Esophagus squamous epithelium (tissue), 5 donors: ENCODE data around the gene CMBL. TPM values are rescaled to one million over a fixed set of nuclear protein-coding genes. Genes with fewer than 3 reads are reported as not detected.
"Not testable (repeated sequence)": the region's sequence is repeated elsewhere in the genome, so short reads cannot be mapped to it uniquely, and the experiment has no call there.

Source experiments
- DNase-seq: peaks from one replicate; lab custom pipeline; 2025; lab: John Stamatoyannopoulos, UW
- H3K27ac ChIP-seq, 4 donors: fragments of 200-600 bp; sonication (generic); one replicate each; pipeline ENCODE4 v1.5.1; 2016 to 2019; ENCODE audit warnings: mild to moderate bottlenecking in 1 of 4
- H3K27me3 ChIP-seq, 4 donors: fragments of 200-600 bp; sonication (generic); 1 replicate in 3 of 4; 2 replicates in 1 of 4; pipeline versions ENCODE4 v1.5.1 to v1.6.0; 2017 to 2021; ENCODE audit warnings: antibody characterized with exemption in 1 of 4
- H3K36me3 ChIP-seq, 3 donors: fragments of 200-600 bp; sonication (generic); one replicate each; pipeline ENCODE4 v1.5.1; 2016 to 2019
- H3K4me1 ChIP-seq, 3 donors: fragments of 200-600 bp; sonication (generic); one replicate each; pipeline ENCODE4 v1.5.1; 2017 to 2019
- H3K4me3 ChIP-seq, 4 donors: fragments of 200-600 bp; sonication (generic); 1 replicate in 3 of 4; 2 replicates in 1 of 4; pipeline ENCODE4 v1.5.1; 2016 to 2019; ENCODE audit warnings: mild to moderate bottlenecking in 2 of 4, moderate library complexity in 1 of 4
- H3K9me3 ChIP-seq, 3 donors: fragments of 200-600 bp; sonication (generic); one replicate each; pipeline ENCODE4 v1.5.1; 2016 to 2019
- POLR2A ChIP-seq, 4 donors: fragments of 450-650 bp; IDR thresholded peaks; one replicate each; pipeline ENCODE4 v1.6.1; 2017; ENCODE audit warnings: antibody characterized with exemption in 4 of 4, mild to moderate bottlenecking in 4 of 4, moderate library complexity in 3 of 4
- WGBS, 2 donors: methylation state at CpG; one replicate each; pipeline ENCODE4 v1.1.5; 2018; 5-methylcytosine and 5-hydroxymethylcytosine counted together
- intact Hi-C: fragments of 100-400 bp; cut with DNase I; formaldehyde crosslinking; loops from one replicate; pipeline ENCODE4 v1.15.0; 2022
- total RNA-seq, 4 donors: library from RNA; depleted of rRNA; stranded (reverse); fragments of >200 nt; gene quantifications; one replicate each; pipeline ENCODE4 v1.1.0, GENCODE V29; 2016
- TF ChIP-seq, protein P1 (sequence below), 6 experiments: fragments of 450-650 bp in 4 of 6; fragments of 200-600 bp in 2 of 6; sonication (generic) in 2 of 6; IDR thresholded peaks; one replicate each; pipeline ENCODE4 v1.5.1; 2016 to 2019; ENCODE audit warnings: antibody characterized with exemption in 6 of 6, mild to moderate bottlenecking in 4 of 6, moderate library complexity in 4 of 6
- donor health status: DM: yes; HTN: yes; CAD: no.

CMBL gene
- total RNA-seq, 4 donors from 2014 or later: 1.1 to 2.1 (median 1.8) TPM

DNA sequence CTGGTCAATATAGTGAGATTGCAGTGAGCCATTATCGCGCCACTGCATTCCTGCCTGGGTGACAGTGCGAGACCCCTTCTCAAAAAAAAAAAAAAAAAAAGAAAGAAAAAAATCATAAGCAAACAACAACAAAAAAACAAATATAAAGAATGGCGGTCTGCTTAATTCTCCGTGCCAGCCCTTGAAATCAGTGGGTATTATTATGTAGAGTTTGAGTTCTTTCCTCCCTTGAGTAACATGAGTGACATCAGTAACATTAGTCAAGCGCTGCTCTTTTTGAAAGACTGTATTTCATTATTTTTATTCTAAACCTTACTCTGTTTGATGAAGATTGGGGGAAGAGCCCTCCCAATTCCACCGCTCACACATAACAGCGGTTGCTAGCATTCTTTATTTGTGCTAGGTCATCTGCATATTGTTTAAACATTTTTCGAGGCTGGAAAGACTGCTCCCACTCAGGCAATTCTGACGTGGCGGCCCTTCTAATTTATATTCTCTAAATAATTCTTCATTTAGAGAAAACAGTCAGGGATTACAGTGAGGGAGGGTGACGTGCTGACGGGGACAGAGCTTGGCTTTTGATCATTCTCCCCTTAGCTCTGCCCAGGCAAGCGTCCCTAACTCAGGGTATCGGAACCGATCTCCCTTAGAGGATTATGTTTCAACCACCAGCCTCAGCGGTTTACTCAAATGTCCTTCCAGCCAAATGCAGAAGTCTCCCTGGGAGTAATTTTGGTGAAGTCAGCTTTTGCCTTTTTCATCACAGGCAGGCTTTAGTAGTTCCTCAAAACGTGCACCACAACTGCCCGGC lies 44.9 kb upstream of the CMBL start:
- TF ChIP-seq, protein P1, sequence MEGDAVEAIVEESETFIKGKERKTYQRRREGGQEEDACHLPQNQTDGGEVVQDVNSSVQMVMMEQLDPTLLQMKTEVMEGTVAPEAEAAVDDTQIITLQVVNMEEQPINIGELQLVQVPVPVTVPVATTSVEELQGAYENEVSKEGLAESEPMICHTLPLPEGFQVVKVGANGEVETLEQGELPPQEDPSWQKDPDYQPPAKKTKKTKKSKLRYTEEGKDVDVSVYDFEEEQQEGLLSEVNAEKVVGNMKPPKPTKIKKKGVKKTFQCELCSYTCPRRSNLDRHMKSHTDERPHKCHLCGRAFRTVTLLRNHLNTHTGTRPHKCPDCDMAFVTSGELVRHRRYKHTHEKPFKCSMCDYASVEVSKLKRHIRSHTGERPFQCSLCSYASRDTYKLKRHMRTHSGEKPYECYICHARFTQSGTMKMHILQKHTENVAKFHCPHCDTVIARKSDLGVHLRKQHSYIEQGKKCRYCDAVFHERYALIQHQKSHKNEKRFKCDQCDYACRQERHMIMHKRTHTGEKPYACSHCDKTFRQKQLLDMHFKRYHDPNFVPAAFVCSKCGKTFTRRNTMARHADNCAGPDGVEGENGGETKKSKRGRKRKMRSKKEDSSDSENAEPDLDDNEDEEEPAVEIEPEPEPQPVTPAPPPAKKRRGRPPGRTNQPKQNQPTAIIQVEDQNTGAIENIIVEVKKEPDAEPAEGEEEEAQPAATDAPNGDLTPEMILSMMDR (IDR thresholded peaks at IDR 0.05): no peak
- TF ChIP-seq POLR2A (IDR thresholded peaks at IDR 0.05): no peak
- no peaks in the 10 kb centered on the region for H3K9me3 ChIP-seq
- H3K4me1 ChIP-seq: peaks cover 9 to 49% (median 17%) of the 10 kb centered on the region in 3 donors
- 26 to 27% methylated on average over 17 to 19 of the region's 19 CpGs for WGBS, 2 donors
- H3K27ac ChIP-seq: peak overlapping the region; percentile 98 to 100 (median 99)
- H3K4me3 ChIP-seq: peak overlapping the region; percentile 82 to 99 (median 98)
- DNase-seq: no peak
- H3K36me3 ChIP-seq: no peaks in the 10 kb centered on the region
- intact Hi-C loops: loop anchor here (10.0 kb wide), 1 partner anchor 68 kb away; no protein-coding TSS in a partner anchor
- no peaks in the 10 kb centered on the region for H3K27me3 ChIP-seq

DNA sequence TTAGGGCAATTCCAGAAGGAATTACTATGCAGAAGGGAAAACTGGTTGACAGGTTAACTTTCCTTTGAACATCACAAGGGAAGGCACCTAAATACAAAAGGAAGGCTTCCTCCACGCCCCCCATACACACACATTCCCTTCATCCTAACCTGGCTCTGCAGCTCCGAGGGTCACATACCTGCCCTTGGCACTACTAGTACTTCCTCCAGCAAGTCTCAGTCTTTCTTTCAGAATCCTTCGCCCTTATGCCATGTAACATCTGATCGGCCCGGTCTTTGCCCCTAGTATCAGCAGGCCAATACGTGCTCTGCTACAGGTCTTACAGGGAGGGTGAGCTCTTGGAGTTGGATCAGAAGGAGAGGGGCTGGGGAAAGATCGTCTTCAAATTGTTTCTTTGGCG lies 44.2 kb upstream of the CMBL start:
- no peak for DNase-seq
- WGBS, 2 donors: 85 to 90% methylated on average over 8 of the region's 8 CpGs
- intact Hi-C loops: loop anchor here (10.0 kb wide), 1 partner anchor 67 kb away; no protein-coding TSS in a partner anchor
- Histone ChIP-seq H3K4me3 (no peak overlapping the region), H3K4me1 (peaks cover 9 to 42% (median 13%) of the 10 kb centered on the region in 3 donors), H3K27me3 (no peaks in the 10 kb centered on the region), H3K36me3 (no peaks in the 10 kb centered on the region), H3K27ac (peak overlapping the region in 2 of 4 donors; percentile 98 to 99), H3K9me3 (no peaks in the 10 kb centered on the region)
- TF ChIP-seq, protein P1 (IDR thresholded peaks at IDR 0.05): no peak
- no peak for TF ChIP-seq POLR2A (IDR thresholded peaks at IDR 0.05)

DNA sequence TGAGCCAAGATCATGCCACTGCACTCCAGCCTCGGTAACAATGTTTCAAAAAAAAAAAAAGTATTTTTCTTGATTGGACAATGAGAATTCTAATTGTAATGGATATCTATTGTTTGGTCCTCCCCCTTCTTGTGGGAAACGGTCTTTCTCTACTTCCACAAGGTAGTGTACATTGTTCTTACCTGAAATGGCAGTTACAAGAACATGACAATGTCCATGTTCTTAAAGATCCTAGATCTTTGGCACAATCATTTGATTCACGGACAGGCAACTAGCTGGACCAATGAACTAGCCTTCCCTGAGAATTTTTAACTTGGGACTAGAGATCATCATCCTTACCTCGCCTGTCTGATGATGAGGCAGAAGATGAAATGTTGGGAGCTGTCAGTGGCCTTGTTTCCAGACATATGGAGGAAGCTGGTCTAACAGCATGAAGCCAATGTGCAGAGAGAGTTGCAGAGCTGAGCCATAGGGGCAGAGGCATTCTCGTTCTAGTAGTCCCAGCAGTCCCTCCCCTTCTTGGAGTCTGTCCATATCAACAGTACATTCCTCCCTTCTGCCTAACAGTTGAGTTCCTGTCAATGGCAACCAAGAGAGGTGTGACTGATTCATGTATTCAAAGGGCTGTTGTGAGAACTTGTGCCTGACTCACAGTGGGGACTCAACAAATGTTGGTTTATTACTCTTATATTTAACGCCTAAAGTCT lies 43.6 kb upstream of the CMBL start:
- Histone ChIP-seq H3K4me3 (no peak overlapping the region), H3K4me1 (peaks cover 9 to 36% (median 13%) of the 10 kb centered on the region in 3 donors), H3K27me3 (no peaks in the 10 kb centered on the region), H3K9me3 (no peaks in the 10 kb centered on the region), H3K36me3 (no peaks in the 10 kb centered on the region), H3K27ac (peak overlapping the region in 1 of 4 donors; percentile 99)
- DNase-seq: no peak
- intact Hi-C loops: loop anchor here (10.0 kb wide), 1 partner anchor 67 kb away; no protein-coding TSS in a partner anchor
- WGBS, 2 donors: 73 to 76% methylated on average over 6 of the region's 6 CpGs
- TF ChIP-seq POLR2A (IDR thresholded peaks at IDR 0.05): no peak

DNA sequence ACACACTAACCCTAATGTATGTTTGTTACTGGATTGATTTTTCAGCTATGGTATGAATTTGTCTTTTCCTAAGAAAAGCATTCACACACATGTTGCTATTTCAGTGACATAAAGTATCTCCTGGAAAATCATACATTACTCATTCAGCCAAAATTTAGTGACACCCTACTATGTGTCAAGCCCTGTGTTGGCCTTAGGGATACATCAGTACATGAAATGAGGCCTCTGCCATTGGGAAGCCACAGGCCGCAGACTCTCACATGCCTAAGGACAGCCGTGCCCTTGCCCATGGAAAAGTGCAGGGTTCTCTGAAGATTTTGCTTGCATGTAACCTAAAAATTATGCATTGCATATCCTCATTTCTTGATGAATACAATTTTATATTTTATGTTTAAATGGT lies 40.6 kb upstream of the CMBL start:
- Histone ChIP-seq H3K36me3 (no peaks in the 10 kb centered on the region), H3K27ac (no peak overlapping the region), H3K9me3 (no peaks in the 10 kb centered on the region), H3K4me1 (peaks cover 6 to 18% (median 9%) of the 10 kb centered on the region in 3 donors), H3K4me3 (no peak overlapping the region), H3K27me3 (no peaks in the 10 kb centered on the region)
- WGBS, 2 donors: 67 to 95% methylated on average over 2 of the region's 2 CpGs
- DNase-seq: no peak
- TF ChIP-seq, protein P1 (IDR thresholded peaks at IDR 0.05): no peak
- no peak for TF ChIP-seq POLR2A (IDR thresholded peaks at IDR 0.05)
- intact Hi-C loops: no loop called here

DNA sequence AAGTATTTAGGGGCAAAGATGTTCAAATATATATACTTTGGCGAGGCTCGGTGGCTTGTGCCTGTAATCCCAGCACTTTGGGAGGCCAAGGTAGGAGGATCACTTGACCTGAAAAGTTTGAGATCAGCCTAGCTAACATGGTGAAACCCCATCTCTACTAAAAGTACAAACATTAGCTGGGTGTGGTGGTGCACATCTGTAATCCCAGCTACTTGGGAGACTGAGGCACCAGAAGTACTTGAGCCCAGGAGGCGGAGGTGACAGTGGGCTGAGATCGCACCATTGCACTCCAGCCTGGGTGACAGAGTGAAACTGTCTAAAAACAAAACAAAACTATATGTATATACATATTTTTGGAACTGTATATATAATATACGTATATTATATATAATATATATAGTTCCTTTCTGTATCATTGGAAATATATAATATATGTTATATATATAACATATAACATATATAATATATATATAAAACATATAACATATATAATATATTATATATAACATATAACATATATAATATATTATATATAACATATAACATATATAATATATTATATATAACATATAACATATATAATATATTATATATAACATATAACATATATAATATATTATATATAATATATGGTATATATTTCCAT lies 36.9 kb upstream of the CMBL start:
- H3K27ac ChIP-seq, H3K36me3 ChIP-seq, H3K9me3 ChIP-seq, intact Hi-C loops, H3K4me1 ChIP-seq, H3K27me3 ChIP-seq, DNase-seq, H3K4me3 ChIP-seq: not testable (repeated sequence)
- 93 to 96% methylated on average over 5 of the region's 5 CpGs for WGBS, 2 donors
